ENCODE measurements around the gene GSTO2.

The GSTO2 gene

DNA sequence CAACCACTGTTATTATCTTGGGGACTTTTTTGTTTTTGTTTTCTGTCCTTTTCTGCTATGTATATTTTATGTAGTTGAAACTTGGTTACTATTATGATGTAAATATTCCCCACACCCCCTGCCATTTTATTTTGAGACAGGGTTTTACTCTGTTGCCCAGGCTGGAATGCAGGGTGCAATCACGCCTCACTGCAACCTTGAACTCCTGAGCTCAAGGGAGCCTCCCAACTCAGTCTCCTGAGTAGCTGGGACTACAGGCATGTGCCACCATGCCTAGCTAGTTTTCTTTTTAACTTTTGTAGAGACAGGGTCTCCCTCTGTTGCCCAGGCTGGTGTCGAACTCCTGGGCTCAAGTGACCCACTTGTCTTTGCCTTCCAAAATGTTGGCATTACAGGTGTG is 18.0 kb downstream of the GSTO2 start:
- DNase-seq = no peak

DNA sequence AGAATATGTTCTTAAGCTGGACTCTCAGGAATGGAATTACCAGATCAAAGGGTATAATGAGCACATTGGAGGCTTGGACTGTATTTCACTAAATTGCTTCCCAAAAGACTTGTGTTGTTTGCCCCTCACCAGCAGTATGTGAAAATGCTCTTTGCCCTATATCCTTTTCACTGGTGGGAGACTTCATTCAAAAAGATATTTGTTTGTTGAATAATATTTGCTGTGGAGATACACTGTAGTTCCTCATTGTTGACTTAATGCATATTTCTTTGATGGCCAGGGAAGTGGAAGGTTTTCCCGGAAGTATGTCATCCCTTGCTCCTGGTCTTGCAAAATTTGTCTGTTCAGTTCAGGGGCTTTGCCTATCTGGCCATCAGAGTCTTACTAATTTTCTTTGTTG is 19.4 kb downstream of the GSTO2 start:
- no peak for DNase-seq

DNA sequence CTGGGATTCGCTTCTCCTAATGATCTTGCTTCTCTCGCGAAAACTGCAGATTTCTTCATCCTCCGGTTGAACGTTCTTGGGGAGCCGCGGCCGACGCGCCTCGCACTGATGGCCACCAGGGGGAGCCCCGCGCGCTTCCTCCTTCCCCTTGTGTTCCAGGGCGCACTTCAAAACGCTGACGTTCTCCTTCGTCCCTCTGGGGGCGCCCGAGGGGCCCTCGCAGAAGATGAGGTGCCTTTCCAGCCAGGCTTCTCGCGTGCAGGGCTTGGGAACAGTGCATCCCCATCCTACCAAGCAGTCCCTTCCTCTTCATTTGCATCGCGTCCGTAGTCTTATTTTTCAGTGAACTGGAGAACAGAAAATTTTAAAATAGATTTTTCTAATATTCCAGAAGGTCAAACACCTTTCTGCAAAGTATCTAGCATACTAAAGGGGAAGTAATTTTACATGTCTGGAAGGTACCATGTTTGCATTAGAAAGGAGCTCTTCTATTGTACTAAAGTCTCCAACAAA is 22.5 kb downstream of the GSTO2 start:
- peak; percentile 34 for DNase-seq

GRCh38 chr10:104293011-104293410 is 24.0 kb downstream of the GSTO2 start:
- DNase-seq = no peak

- DNase-seq = no peak
Measured at GRCh38 chr10:104293781-104294321, 24.9 kb downstream of the GSTO2 start.

- no peak for DNase-seq
Measured at GRCh38 chr10:104296687-104297436, 27.9 kb downstream of the GSTO2 start.

GRCh38 chr10:104297697-104298660 is 29.0 kb downstream of the GSTO2 start:
- no peak for DNase-seq

DNA sequence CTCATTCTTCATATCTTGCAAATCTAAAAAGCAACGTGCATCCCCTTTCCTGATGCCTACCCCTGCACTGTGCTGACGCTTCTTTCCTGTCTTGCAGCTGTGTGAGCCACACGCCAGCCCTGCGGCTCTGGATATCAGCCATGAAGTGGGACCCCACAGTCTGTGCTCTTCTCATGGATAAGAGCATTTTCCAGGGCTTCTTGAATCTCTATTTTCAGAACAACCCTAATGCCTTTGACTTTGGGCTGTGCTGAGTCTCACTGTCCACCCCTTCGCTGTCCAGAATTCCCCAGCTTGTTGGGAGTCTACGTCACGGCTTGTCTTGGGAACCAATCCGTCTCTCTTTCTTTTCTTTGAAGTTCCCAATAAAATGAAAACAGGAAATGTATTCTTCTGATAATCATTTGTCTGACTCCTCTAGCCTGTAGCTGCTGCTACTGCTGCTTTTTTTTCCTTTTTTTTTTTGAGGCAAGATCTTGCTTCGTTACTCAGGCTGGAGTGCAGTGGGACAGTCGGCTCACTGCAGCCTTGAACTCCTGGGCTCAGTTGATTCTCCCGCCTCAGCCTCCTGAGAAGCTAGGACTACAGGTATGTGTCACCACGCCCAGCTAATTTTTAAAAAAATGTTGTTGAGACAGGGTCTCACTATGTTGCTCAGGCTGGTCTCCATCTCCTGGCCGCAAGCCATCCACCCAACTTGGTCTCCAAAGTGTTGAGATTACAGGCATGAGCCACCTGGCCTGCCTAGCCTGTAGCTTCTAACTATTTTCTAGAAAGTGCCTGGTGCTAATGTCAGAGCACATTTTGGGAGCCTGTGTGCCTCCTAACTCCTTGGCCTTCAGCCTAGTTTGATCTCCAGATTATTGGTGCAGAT is 30.3 kb downstream of the GSTO2 start:
- no peak for DNase-seq

DNA sequence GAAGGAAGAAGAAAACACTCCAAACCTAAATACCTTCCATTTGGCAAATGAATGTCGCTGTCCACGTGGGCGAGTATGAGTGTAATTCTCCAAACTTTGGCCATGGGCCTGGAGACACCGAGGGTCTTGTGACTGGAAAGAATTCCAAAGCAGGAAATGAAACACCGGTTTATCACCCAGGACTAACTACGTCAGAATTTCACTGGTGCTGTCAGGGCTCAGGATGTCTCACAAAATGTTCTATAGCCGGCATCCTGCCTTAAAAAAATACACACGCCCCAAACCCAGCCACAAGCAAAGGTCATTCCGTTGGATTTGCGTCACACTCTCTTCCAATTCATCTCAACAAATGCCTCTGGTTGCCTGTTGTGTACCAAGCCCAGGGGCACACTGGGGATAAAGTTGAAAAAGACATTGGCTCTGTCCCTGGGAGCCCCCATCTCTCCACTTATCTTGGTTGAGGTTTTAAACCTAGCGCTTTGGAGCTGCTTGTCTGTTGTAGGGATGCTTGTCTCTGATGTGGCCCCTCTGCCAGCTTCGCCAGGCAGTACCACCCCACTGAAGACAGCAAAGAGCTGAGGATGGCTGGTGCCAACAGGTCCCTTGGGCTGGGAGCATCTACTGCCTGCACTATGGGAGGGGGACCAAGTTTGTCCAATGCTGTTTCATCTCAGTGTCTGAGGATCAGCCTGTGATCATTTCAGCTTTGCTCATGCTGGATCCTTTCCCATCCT is 31.2 kb downstream of the GSTO2 start:
- no peak for DNase-seq

GRCh38 chr10:104300736-104301292 is 31.8 kb downstream of the GSTO2 start:
- DNase-seq = peak; percentile 12

- no peak for DNase-seq
Measured at GRCh38 chr10:104301907-104302690, 33.1 kb downstream of the GSTO2 start.

GRCh38 chr10:104303594-104304355 is 34.8 kb downstream of the GSTO2 start:
- no peak for DNase-seq

DNA sequence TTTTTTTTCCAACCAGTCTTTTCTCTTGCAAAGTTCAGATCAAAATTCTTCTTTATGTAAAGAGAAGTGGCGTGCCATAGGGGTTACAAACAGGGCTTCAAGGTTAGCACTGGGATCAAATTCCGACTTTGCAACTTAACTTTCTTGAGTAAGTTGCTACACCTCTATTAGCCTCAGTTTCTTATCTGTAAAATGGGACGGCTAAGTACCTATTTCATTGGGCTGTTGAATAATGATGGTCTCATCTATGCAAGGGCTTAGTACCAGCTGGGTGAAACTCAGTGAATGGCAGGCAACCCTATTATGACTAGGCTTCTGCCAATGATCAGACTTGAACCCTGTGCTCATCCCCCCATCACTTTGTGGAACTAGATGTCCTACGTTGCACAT is 35.4 kb downstream of the GSTO2 start:
- DNase-seq = no peak

GRCh38 chr10:104304927-104305326 is 35.9 kb downstream of the GSTO2 start:
- DNase-seq = no peak

DNA sequence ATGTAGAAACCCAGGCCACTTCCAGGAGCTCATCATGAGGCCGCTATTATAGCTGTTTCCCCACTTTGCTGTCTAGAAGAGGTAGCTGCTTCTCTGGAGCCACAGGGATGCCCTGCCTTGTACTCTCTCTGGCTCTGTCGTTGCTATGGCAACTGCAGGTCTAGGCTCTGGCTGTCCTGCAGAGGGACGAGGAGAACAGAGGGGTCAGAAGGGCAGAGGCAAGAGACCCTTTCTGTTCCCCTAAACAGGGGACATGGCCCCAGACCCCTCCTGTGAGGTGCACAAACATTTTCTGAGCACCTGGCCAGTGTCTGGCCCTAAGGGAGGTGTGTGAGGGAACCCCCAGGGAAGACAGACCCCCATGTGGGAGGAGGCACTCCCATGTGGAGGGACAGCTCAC is 37.9 kb downstream of the GSTO2 start:
- no peak for DNase-seq

- no peak for DNase-seq
Measured at GRCh38 chr10:104307576-104308438, 38.8 kb downstream of the GSTO2 start.

DNA sequence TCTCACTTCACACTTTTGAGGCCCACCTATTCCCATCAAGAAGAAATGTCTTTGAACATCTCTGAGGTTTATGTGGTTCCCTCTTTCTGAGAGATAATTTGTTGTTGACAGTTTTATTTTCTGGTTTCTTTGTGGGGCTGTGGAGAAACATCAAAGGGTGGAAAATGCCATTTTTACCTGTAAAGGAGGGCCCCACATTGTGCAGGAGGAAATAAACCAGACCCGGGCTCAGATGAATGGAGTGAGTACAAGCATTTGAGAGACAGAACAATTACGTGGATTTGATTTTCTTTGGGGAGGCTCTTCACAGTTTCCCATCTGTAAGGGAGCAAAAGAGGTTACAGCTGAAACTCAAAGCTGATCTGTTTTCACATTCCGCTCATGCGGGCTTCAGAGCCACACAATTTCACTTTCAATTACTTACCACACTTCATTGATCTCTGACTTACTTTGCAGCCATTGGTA is 39.5 kb downstream of the GSTO2 start:
- no peak for DNase-seq

Data from DMS79 (cell line).